Bronchial epithelial cell (primary cell): Measurements from ENCODE around the gene C19orf33. TPM values are rescaled to one million over a fixed set of nuclear protein-coding genes. Genes with fewer than 3 reads are reported as not detected.

Experiments used
- DNase-seq: peaks from one replicate; pipeline ENCODE4 v3.0.0-alpha.2; 2010; ENCODE audit warnings: low read depth
- FAIRE-seq: peaks from 2 replicates; lab custom pipeline; 2011; peaks lifted over from hg19 to GRCh38; lab: Jason Lieb, UNC
- H3K27me3 ChIP-seq: 2 replicates; pipeline ENCODE4 v1.5.1; 2011; ENCODE audit warnings: low read length; ENCODE audit not compliant: control insufficient read depth, insufficient read depth
- H3K36me3 ChIP-seq: 2 replicates; pipeline ENCODE4 v1.5.1; 2011; ENCODE audit warnings: low read length; ENCODE audit not compliant: control insufficient read depth, insufficient read depth
- H3K4me3 ChIP-seq: 2 replicates; pipeline ENCODE4 v1.5.1; 2011; ENCODE audit warnings: mild to moderate bottlenecking, low read depth, low read length, control low read depth
- CTCF ChIP-seq: IDR thresholded peaks from 2 replicates; pipeline ENCODE4 v1.5.1; 2011; ENCODE audit warnings: mild to moderate bottlenecking, moderate library complexity, low read length, control low read depth, inconsistent platforms; ENCODE audit not compliant: insufficient read depth, severe bottlenecking
- total RNA-seq: library from RNA; depleted of rRNA; stranded (reverse); fragments of >200 nt; gene quantifications from 2 replicates; pipeline ENCODE4 v1.2.1, GENCODE V29; 2014

C19orf33 gene
- total RNA-seq, 1 donor from 2014 or later = 266 TPM

GRCh38 chr19:38340927-38341326 lies 36.9 kb downstream of the C19orf33 start:
- DNase-seq = no peak
- TF ChIP-seq CTCF = no peak
- no peak for FAIRE-seq
- H3K4me3 ChIP-seq = no peak overlapping the region
- peaks cover 6% of the 10 kb centered on the region for H3K36me3 ChIP-seq
- no peaks in the 10 kb centered on the region for H3K27me3 ChIP-seq

- DNase-seq (no peak), FAIRE-seq (no peak)
- no peak overlapping the region for H3K4me3 ChIP-seq
- TF ChIP-seq CTCF = no peak
- no peaks in the 10 kb centered on the region for H3K36me3 ChIP-seq
- H3K27me3 ChIP-seq = no peaks in the 10 kb centered on the region
Measured at GRCh38 chr19:38346837-38347236, 42.8 kb downstream of the C19orf33 start.

DNA sequence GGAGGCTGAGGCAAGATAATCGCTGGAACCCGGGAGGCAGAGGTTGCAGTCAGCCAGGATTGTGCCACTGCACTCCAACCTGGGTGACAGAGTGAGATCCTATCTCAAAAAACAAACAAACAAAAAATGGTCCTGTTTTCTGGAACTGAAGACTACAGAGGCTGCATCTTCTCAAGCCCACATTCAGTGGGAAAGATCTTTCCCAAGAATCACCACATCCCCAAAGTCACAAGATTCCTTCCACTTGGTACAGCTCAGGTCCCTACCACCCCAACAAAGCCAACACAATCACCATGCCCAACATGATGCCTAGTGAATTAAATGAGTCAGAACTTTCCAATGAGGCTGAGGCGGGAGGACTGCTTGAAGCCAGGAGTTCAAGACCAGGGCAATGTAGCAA lies 46.8 kb downstream of the C19orf33 start:
- TF ChIP-seq CTCF = no peak

GRCh38 chr19:38351865-38352395 lies 47.9 kb downstream of the C19orf33 start:
- Histone ChIP-seq H3K4me3 (no peak overlapping the region), H3K36me3 (no peaks in the 10 kb centered on the region), H3K27me3 (peaks cover 8% of the 10 kb centered on the region)
- TF ChIP-seq CTCF = no peak
- DNase-seq = no peak
- FAIRE-seq = no peak

More for the DNA sequence above, 46.8 kb downstream of the C19orf33 start:
- DNase-seq (no peak), FAIRE-seq (no peak)
- Histone ChIP-seq H3K4me3 (no peak overlapping the region), H3K27me3 (peaks cover 5% of the 10 kb centered on the region), H3K36me3 (no peaks in the 10 kb centered on the region)

GRCh38 chr19:38352611-38353010 lies 48.6 kb downstream of the C19orf33 start:
- no peak for TF ChIP-seq CTCF
- FAIRE-seq (no peak), DNase-seq (no peak)
- no peaks in the 10 kb centered on the region for H3K36me3 ChIP-seq
- H3K27me3 ChIP-seq = peaks cover 8% of the 10 kb centered on the region
- H3K4me3 ChIP-seq = no peak overlapping the region

Other genes with a start within 250 kb of the C19orf33 start
- gene DPF1, start 80.0 kb upstream of the C19orf33 start, total RNA-seq = 0.13 TPM in 1 of 2 replicates, not detected in the other
- 0.38 and 1.6 TPM in 2 replicates for gene PPP1R14A, start 47.9 kb upstream of the C19orf33 start, total RNA-seq
- 1,057 and 1,682 TPM in 2 replicates for gene SPINT2, start 39.7 kb upstream of the C19orf33 start, total RNA-seq
- gene YIF1B, start 11.7 kb downstream of the C19orf33 start, total RNA-seq = 30.0 and 51.5 TPM in 2 replicates
- gene KCNK6, start 15.6 kb downstream of the C19orf33 start, total RNA-seq = 19.0 and 27.8 TPM in 2 replicates
- gene CATSPERG, start 31.6 kb downstream of the C19orf33 start, total RNA-seq = 3.5 and 5.0 TPM in 2 replicates
- gene PSMD8, start 70.3 kb downstream of the C19orf33 start, total RNA-seq = 209 and 260 TPM in 2 replicates
- under 0.01 and 0.13 TPM in 2 replicates for gene GGN, start 83.8 kb downstream of the C19orf33 start, total RNA-seq
- 0.13 and 0.26 TPM in 2 replicates for gene SPRED3, start 84.4 kb downstream of the C19orf33 start, total RNA-seq
- gene FAM98C, start 98.8 kb downstream of the C19orf33 start, total RNA-seq = 15.0 and 15.6 TPM in 2 replicates
- gene RASGRP4, start 122.0 kb downstream of the C19orf33 start, total RNA-seq = not detected in 2 replicates
- 4.5 and 7.4 TPM in 2 replicates for gene RYR1, start 129.4 kb downstream of the C19orf33 start, total RNA-seq